T-cell (primary cell): ENCODE measurements around the gene ZNF80. TPM values are rescaled to one million over a fixed set of nuclear protein-coding genes. Genes with fewer than 3 reads are reported as not detected.
"Not testable (repeated sequence)": the region's sequence is repeated elsewhere in the genome, so short reads cannot be mapped to it uniquely, and the experiment has no call there.

Source experiments
- ATAC-seq, 4 experiments: fragments of 200-7000 bp in 3 of 4; fragments of 150-1000 bp in 1 of 4; cut with Tn5 transposase; replicated peaks in 1 of 4; 1 replicate in 3 of 4; 2 replicates in 1 of 4; pipeline ENCODE4 v1.10.0; 2021; ENCODE audit warnings: moderate library complexity in 3 of 4, mild to moderate bottlenecking in 2 of 4, moderate number of reproducible peaks in 1 of 4
- CTCF ChIA-PET, 2 donors: fragments of 300-600 bp; sonication (Branson Sonifier 250); formaldehyde crosslinking; loops; one replicate each; lab custom pipeline; 2022; ENCODE audit warnings: antibody characterized with exemption in 2 of 2; lab: Charles Lee
- POLR2A ChIA-PET, 2 donors: fragments of 300-600 bp; sonication (Branson Sonifier 250); formaldehyde crosslinking; loops; one replicate each; lab custom pipeline; 2022; ENCODE audit warnings: antibody characterized with exemption in 2 of 2; lab: Charles Lee
- DNase-seq, 35 experiments: peaks; one replicate each; pipeline versions ENCODE4 v3.0.0 to v3.0.0-alpha.2; 2013 to 2023
- H3K27ac ChIP-seq: one replicate; pipeline ENCODE4 v1.5.1; 2013; ENCODE audit warnings: low read length
- H3K27me3 ChIP-seq, 2 experiments: replicated peaks in 1 of 2; 1 replicate in 1 of 2; 2 replicates in 1 of 2; pipeline versions ENCODE4 v1.6.1 to v1.7.0; 2013; ENCODE audit warnings: low read length in 1 of 2, mixed read lengths in 1 of 2; ENCODE audit not compliant: control insufficient read depth in 2 of 2, insufficient read depth in 2 of 2; ENCODE audit errors: extremely low read depth in 1 of 2
- H3K36me3 ChIP-seq, 2 donors: 1 replicate in 1 of 2; 2 replicates in 1 of 2; pipeline versions ENCODE4 v1.6.1 to v1.7.0; 2013; ENCODE audit warnings: low read length in 1 of 2; ENCODE audit not compliant: control insufficient read depth in 2 of 2, insufficient read depth in 1 of 2; ENCODE audit errors: extremely low read depth in 1 of 2
- H3K4me1 ChIP-seq, 2 experiments: 1 replicate in 1 of 2; 2 replicates in 1 of 2; pipeline versions ENCODE4 v1.6.1 to v1.7.0; 2013; ENCODE audit warnings: low read length in 2 of 2, mixed read lengths in 1 of 2; ENCODE audit not compliant: insufficient read depth in 2 of 2, control insufficient read depth in 1 of 2; ENCODE audit errors: extremely low read depth in 1 of 2
- H3K4me3 ChIP-seq, 2 donors: 1 replicate in 1 of 2; 2 replicates in 1 of 2; pipeline versions ENCODE4 v1.5.1 to v1.7.0; 2013; ENCODE audit warnings: mild to moderate bottlenecking in 2 of 2, low read length in 1 of 2, moderate library complexity in 1 of 2; ENCODE audit not compliant: control insufficient read depth in 1 of 2; ENCODE audit errors: extremely low read depth in 1 of 2
- H3K9me3 ChIP-seq: 2 replicates; pipeline ENCODE4 v1.7.0; 2013
- H3K27ac Mint-ChIP-seq, 2 donors: one replicate each; pipeline ENCODE4 v1.8.0; 2020 to 2021; ENCODE audit warnings: mild to moderate bottlenecking in 2 of 2, mixed read lengths in 2 of 2
- H3K27me3 Mint-ChIP-seq, 2 donors: one replicate each; pipeline ENCODE4 v1.8.0; 2021 to 2022; ENCODE audit warnings: mixed read lengths in 2 of 2
- H3K36me3 Mint-ChIP-seq: one replicate; pipeline ENCODE4 v1.8.0; 2021; ENCODE audit warnings: mixed read lengths
- H3K4me1 Mint-ChIP-seq, 3 donors: one replicate each; pipeline ENCODE4 v1.8.0; 2020 to 2022; ENCODE audit warnings: mixed read lengths in 3 of 3, mild to moderate bottlenecking in 1 of 3
- H3K4me3 Mint-ChIP-seq, 3 donors: one replicate each; pipeline ENCODE4 v1.8.0; 2020 to 2022; ENCODE audit warnings: mild to moderate bottlenecking in 3 of 3, mixed read lengths in 3 of 3, moderate library complexity in 3 of 3
- H3K9me3 Mint-ChIP-seq, 3 donors: one replicate each; pipeline ENCODE4 v1.8.0; 2020 to 2022; ENCODE audit warnings: mixed read lengths in 3 of 3
- WGBS: methylation state at CpG from one replicate; pipeline ENCODE4 v1.1.5; 2013; ENCODE audit warnings: missing lambda C conversion rate; ENCODE audit not compliant: insufficient coverage; 5-methylcytosine and 5-hydroxymethylcytosine counted together
- total RNA-seq, 35 experiments: library from RNA in 6 of 35; stranded (reverse) in 6 of 35; fragments of 120-200 nt in 1 of 35; gene quantifications; one replicate each; pipeline versions ENCODE4 v1.2.1 to v1.2.4 and lab custom pipeline; 2013 to 2026

ZNF80 gene
- total RNA-seq, 5 donors from 2014 or later (not counting 1 experiment from before 2014, with no cell fraction given): 0.47 to 1.4 (median 1.1) TPM

GRCh38 chr3:114242947-114243346 is 5.6 kb upstream of the ZNF80 start:
- Histone ChIP-seq H3K36me3 (no peaks in the 10 kb centered on the region), H3K27me3 (no peaks in the 10 kb centered on the region), H3K9me3 (no peaks in the 10 kb centered on the region), H3K4me1 (no peaks in the 10 kb centered on the region), H3K4me3 (no peak overlapping the region), H3K27ac (no peak overlapping the region)
- ChIA-PET CTCF (interaction anchor here (0.6 to 1.0 kb wide), 2 partner anchors 50 to 192 kb away, joined by 3 read pairs; no protein-coding TSS in a partner anchor), POLR2A (no interaction called here)
- no peak for DNase-seq
- H3K4me1 Mint-ChIP-seq: peaks cover 4 to 12% (median 12%) of the 10 kb centered on the region in 3 donors
- no peak overlapping the region for H3K4me3 Mint-ChIP-seq
- H3K27ac Mint-ChIP-seq: no peak overlapping the region
- H3K9me3 Mint-ChIP-seq: peaks cover 7 to 9% (median 8%) of the 10 kb centered on the region in 3 donors
- no peaks in the 10 kb centered on the region for H3K27me3 Mint-ChIP-seq
- ATAC-seq: no peak
- H3K36me3 Mint-ChIP-seq: peaks cover 8% of the 10 kb centered on the region

GRCh38 chr3:114241262-114241661 is 3.9 kb upstream of the ZNF80 start:
- Histone ChIP-seq H3K4me1 (peaks cover 0 to 9% of the 10 kb centered on the region in 2 experiments), H3K9me3 (no peaks in the 10 kb centered on the region), H3K27ac (no peak overlapping the region), H3K4me3 (no peak overlapping the region), H3K36me3 (no peaks in the 10 kb centered on the region), H3K27me3 (no peaks in the 10 kb centered on the region)
- Mint-ChIP-seq H3K36me3 (peaks cover 10% of the 10 kb centered on the region), H3K4me1 (peaks cover 15 to 25% (median 16%) of the 10 kb centered on the region in 3 donors), H3K9me3 (peaks cover 7 to 9% (median 8%) of the 10 kb centered on the region in 3 donors), H3K27ac (no peak overlapping the region), H3K27me3 (no peaks in the 10 kb centered on the region), H3K4me3 (no peak overlapping the region)
- ATAC-seq (no peak), DNase-seq (no peak)
- 70% methylated on average over 2 of the region's 2 CpGs for WGBS
- POLR2A ChIA-PET: no interaction called here
- CTCF ChIA-PET: interaction anchor here in 1 of 2 donors (0.6 kb wide), 1 partner anchor 228 kb away, joined by 3 read pairs; no protein-coding TSS in a partner anchor

DNA sequence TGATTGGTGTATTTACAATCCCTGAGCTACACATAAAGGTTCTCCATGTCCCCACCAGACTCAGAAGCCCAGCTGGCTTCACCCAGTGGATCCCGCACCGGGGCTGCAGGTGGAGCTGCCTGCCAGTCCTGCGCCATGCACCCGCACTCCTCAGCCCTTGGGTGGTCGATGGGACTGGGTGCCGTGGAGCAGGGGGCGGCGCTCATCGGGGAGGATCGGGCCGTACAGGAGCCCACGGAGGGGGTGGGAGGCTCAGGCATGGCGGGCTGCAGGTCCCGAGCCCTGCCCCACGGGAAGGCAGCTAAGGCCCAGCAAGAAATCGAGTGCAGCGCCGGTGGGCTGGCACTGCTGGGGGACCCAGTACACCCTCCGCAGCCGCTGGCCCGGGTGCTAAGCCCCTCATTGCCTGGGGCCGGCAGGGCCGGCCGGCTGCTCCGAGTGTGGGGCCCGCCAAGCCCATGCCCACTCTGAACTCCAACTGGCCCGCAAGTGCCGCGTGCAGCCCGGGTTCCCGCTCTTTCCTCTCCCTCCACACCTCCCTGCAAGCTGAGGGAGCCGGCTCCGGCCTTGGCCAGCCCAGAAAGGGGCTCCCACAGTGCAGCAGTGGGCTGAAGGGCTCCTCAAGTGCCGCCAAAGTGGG is 888 bp upstream of the ZNF80 start:
- H3K27ac ChIP-seq, H3K27ac Mint-ChIP-seq, H3K4me3 ChIP-seq, H3K4me3 Mint-ChIP-seq, CTCF ChIA-PET, H3K36me3 ChIP-seq, H3K27me3 ChIP-seq, DNase-seq, ATAC-seq, H3K36me3 Mint-ChIP-seq, POLR2A ChIA-PET, H3K9me3 ChIP-seq, H3K9me3 Mint-ChIP-seq, H3K27me3 Mint-ChIP-seq: not testable (repeated sequence)
- H3K4me1 Mint-ChIP-seq: peaks cover 41 to 52% (median 42%) of the 10 kb centered on the region in 3 donors
- H3K4me1 ChIP-seq: peaks cover 3 to 24% of the 10 kb centered on the region in 2 experiments
- 98% methylated on average over 9 of the region's 34 CpGs for WGBS

GRCh38 chr3:114235431-114235830 is 1.9 kb downstream of the ZNF80 start:
- H3K4me1 ChIP-seq: peaks cover 10 to 53% of the 10 kb centered on the region in 2 experiments
- H3K27ac ChIP-seq: peak overlapping the region; percentile 59
- Mint-ChIP-seq H3K4me3 (peak overlapping the region; percentile 37 to 50 (median 50)), H3K27me3 (no peaks in the 10 kb centered on the region), H3K9me3 (no peaks in the 10 kb centered on the region), H3K27ac (peak overlapping the region; percentile 92 to 95), H3K4me1 (peaks cover 64 to 67% (median 64%) of the 10 kb centered on the region in 3 donors), H3K36me3 (peaks cover 3% of the 10 kb centered on the region)
- H3K9me3 ChIP-seq: no peaks in the 10 kb centered on the region
- no peaks in the 10 kb centered on the region for H3K27me3 ChIP-seq
- no peak overlapping the region for H3K4me3 ChIP-seq
- POLR2A ChIA-PET: no interaction called here
- ATAC-seq: no peak
- DNase-seq: no peak
- no peaks in the 10 kb centered on the region for H3K36me3 ChIP-seq
- CTCF ChIA-PET: interaction anchor here (1.0 kb wide), 2 partner anchors 12 to 18 kb away, joined by 3 to 6 read pairs; no protein-coding TSS in a partner anchor
- no CpG with 5 or more reads among the region's 3 CpGs for WGBS

DNA sequence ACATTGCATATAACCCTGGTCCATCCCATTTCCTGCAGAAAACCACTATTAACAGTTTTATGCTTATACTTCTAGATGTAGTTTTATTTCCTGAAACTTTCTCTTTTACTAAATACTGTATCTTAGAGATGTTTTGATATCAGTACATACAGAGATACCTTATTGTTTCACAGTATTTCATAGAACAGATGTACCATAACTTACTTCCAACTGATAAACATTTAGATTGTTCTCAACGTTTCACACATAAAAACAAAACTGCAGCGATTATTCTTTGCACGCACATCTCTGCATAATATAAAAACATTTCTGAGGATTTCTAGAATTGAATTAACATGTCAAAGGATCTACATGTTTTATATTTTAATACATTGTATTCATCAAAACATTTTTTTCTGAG is 2.6 kb downstream of the ZNF80 start:
- Histone ChIP-seq H3K27ac (peak overlapping the region; percentile 59), H3K9me3 (no peaks in the 10 kb centered on the region), H3K4me1 (peaks cover 10 to 58% of the 10 kb centered on the region in 2 experiments), H3K27me3 (no peaks in the 10 kb centered on the region), H3K36me3 (no peaks in the 10 kb centered on the region), H3K4me3 (no peak overlapping the region)
- POLR2A ChIA-PET: no interaction called here
- Mint-ChIP-seq H3K9me3 (no peaks in the 10 kb centered on the region), H3K27me3 (no peaks in the 10 kb centered on the region), H3K27ac (peak overlapping the region; percentile 92 to 95), H3K4me1 (peaks cover 69 to 73% (median 69%) of the 10 kb centered on the region in 3 donors), H3K36me3 (peaks cover 3% of the 10 kb centered on the region), H3K4me3 (peak overlapping the region; percentile 37 to 51 (median 50))
- no CpG with 5 or more reads among the region's 3 CpGs for WGBS
- DNase-seq: no peak
- CTCF ChIA-PET: interaction anchor here in 1 of 2 donors (1.0 kb wide), 1 partner anchor 11 kb away, joined by 3 read pairs; no protein-coding TSS in a partner anchor
- peak; percentile 24 to 33 (median 32) for ATAC-seq

GRCh38 chr3:114231616-114232015 is 5.8 kb downstream of the ZNF80 start:
- Histone ChIP-seq H3K36me3 (no peaks in the 10 kb centered on the region), H3K9me3 (no peaks in the 10 kb centered on the region), H3K27me3 (no peaks in the 10 kb centered on the region), H3K4me1 (peaks cover 10 to 59% of the 10 kb centered on the region in 2 experiments), H3K27ac (peak overlapping the region; percentile 76), H3K4me3 (no peak overlapping the region)
- POLR2A ChIA-PET: no interaction called here
- Mint-ChIP-seq H3K36me3 (peaks cover 6% of the 10 kb centered on the region), H3K9me3 (no peaks in the 10 kb centered on the region), H3K27me3 (no peaks in the 10 kb centered on the region), H3K4me3 (peak overlapping the region; percentile 46 to 64 (median 55)), H3K27ac (peak overlapping the region; percentile 93 to 95), H3K4me1 (peaks cover 77 to 90% (median 89%) of the 10 kb centered on the region in 3 donors)
- 20% methylated on average over 2 of the region's 3 CpGs for WGBS
- CTCF ChIA-PET: interaction anchor here in 1 of 2 donors (0.6 kb wide), 1 partner anchor 79 kb away, joined by 3 read pairs; no protein-coding TSS in a partner anchor
- DNase-seq (peak; percentile 32 to 74 (median 54)), ATAC-seq (peak; percentile 78 to 90 (median 88))
